Colonic mucosa (tissue), 4 donors: ENCODE results near the gene PCDH20. TPM values are rescaled to one million over a fixed set of nuclear protein-coding genes. Genes with fewer than 3 reads are reported as not detected.

Experiments used
- DNase-seq: peaks from one replicate; pipeline ENCODE4 v3.0.0-alpha.2; 2020
- H3K27ac ChIP-seq: fragments of 200-600 bp; one replicate; pipeline ENCODE4 v1.8.0; 2021
- H3K27me3 ChIP-seq: fragments of 200-600 bp; one replicate; pipeline ENCODE4 v1.8.0; 2021
- H3K36me3 ChIP-seq: fragments of 200-600 bp; one replicate; pipeline ENCODE4 v1.8.0; 2021
- H3K4me1 ChIP-seq: fragments of 200-600 bp; one replicate; pipeline ENCODE4 v1.8.0; 2021; ENCODE audit warnings: mild to moderate bottlenecking
- H3K4me3 ChIP-seq: fragments of 200-600 bp; one replicate; pipeline ENCODE4 v1.8.0; 2021
- H3K9ac ChIP-seq, 2 donors: one replicate each; pipeline ENCODE4 v1.7.0; 2013; ENCODE audit warnings: control low read depth in 2 of 2, low read depth in 2 of 2, low read length in 2 of 2
- H3K9me3 ChIP-seq: fragments of 200-600 bp; one replicate; pipeline ENCODE4 v1.8.0; 2021
- intact Hi-C: fragments of 100-400 bp; cut with DNase I; formaldehyde crosslinking; loops from one replicate; pipeline ENCODE4 v1.14.1; 2022
- total RNA-seq, 2 donors: library from RNA; stranded (reverse); fragmentation: NEBNext Ultra II Directional in 1 of 2; extraction: Animal tissue kit (Norgen Biotek cat#: 25700) in 1 of 2; gene quantifications; one replicate each; pipeline ENCODE4 v1.2.1, GENCODE V29; 2021
- TF ChIP-seq, protein P1 (sequence below): fragments of 200-600 bp; IDR thresholded peaks from one replicate; pipeline ENCODE4 v1.8.0; 2022; ENCODE audit warnings: antibody characterized with exemption, mild to moderate bottlenecking
- donor health status: healthy.
- donor health status: DM: no; HTN: no; CAD: no.
- donor health status: DM: no; HTN: no; CAD: no.

The PCDH20 gene
- total RNA-seq, 2 donors from 2014 or later = 7.8 to 8.6 TPM

DNA sequence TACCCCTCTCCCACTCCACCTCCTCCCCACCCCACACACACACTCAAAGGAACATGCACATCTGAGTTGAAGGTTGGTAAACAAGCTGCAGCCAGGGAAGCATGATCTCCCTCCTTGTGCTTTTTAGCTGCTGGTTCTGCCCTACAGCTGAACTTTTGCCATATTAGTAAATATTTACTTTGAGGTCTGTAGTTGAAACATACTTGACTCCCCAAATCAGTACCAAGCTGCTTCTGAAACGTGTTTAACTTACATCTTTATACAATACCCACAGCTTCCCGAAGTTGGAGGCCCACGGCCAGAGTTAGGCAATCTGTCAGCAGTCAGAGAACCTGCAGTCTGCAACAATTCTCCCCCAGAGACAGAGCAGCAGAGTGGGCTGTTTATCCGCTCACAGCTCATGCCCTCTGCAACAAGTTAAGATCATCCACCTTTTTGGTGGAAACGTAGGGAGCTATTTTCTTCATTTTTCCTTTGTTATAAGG lies 1.5 kb upstream of the PCDH20 start:
- no peaks in the 10 kb centered on the region for H3K27me3 ChIP-seq
- H3K27ac ChIP-seq = no peak overlapping the region
- TF ChIP-seq, protein P1, sequence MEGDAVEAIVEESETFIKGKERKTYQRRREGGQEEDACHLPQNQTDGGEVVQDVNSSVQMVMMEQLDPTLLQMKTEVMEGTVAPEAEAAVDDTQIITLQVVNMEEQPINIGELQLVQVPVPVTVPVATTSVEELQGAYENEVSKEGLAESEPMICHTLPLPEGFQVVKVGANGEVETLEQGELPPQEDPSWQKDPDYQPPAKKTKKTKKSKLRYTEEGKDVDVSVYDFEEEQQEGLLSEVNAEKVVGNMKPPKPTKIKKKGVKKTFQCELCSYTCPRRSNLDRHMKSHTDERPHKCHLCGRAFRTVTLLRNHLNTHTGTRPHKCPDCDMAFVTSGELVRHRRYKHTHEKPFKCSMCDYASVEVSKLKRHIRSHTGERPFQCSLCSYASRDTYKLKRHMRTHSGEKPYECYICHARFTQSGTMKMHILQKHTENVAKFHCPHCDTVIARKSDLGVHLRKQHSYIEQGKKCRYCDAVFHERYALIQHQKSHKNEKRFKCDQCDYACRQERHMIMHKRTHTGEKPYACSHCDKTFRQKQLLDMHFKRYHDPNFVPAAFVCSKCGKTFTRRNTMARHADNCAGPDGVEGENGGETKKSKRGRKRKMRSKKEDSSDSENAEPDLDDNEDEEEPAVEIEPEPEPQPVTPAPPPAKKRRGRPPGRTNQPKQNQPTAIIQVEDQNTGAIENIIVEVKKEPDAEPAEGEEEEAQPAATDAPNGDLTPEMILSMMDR = no peak
- H3K36me3 ChIP-seq = no peaks in the 10 kb centered on the region
- H3K4me1 ChIP-seq = no peaks in the 10 kb centered on the region
- no peak for DNase-seq
- no peak overlapping the region for H3K9ac ChIP-seq
- H3K9me3 ChIP-seq = no peaks in the 10 kb centered on the region
- intact Hi-C loops = no loop called here
- H3K4me3 ChIP-seq = no peak overlapping the region

DNA sequence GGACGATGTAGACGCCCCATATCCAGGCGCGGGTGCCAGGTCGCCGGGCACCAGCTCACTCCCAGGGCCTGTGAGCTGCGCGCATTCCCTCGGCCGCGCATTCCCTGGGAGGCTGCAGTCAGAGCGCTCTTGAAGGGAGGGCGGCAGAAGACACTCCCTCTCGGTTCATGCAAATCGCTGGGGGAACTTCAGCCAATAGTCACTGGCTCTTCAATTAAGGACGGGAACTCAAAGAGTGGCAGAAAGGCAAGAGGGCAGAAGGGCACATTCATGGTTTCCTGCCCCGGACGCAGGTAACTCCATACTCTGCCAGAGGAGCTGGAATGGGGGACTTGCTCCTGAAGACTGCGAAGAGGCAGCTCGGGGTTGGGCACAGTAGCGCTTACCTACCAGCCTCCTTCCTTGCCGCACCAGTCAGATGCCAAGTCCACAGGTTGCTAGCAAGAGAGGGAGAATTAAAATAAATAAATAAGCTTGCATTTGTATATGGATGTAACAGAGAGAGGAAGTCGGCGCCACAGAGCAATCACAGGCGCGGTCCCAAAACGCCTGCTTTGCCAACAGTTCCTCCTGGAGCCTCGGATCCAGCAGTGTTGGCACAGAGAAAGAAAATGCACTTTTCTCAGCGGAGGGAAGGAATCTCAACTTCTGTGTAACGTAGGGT lies 459 bp downstream of the PCDH20 start:
- peak overlapping the region; percentile 49 for H3K27ac ChIP-seq
- H3K4me3 ChIP-seq = peak overlapping the region; percentile 35
- no peaks in the 10 kb centered on the region for H3K4me1 ChIP-seq
- DNase-seq = peak; percentile 82
- intact Hi-C loops = no loop called here
- H3K36me3 ChIP-seq = no peaks in the 10 kb centered on the region
- TF ChIP-seq, protein P1 = no peak
- no peaks in the 10 kb centered on the region for H3K27me3 ChIP-seq
- no peaks in the 10 kb centered on the region for H3K9me3 ChIP-seq
- H3K9ac ChIP-seq = peak overlapping the region in 1 of 2 donors; percentile 37

DNA sequence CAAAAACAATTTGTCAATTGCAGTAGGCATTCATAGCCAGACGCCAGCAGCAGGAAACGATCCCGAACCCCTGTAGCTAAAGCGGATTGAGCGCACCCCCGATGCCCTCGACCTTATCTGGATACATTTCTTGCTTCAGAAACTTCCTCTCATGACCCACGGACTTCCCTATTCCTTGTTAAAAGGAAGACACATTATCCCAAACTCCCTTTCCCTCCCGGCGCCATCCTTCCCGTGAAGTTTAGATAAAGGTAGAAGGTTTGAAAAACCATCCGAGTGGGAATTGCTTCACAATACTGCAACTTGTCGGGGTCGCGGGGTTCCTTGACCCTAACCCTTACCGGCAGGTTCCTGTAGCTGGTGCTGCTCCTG lies 977 bp downstream of the PCDH20 start:
- TF ChIP-seq, protein P1 = no peak
- no peak for DNase-seq
- H3K9ac ChIP-seq = peak overlapping the region; percentile 28 to 37
- H3K27me3 ChIP-seq = no peaks in the 10 kb centered on the region
- peak overlapping the region; percentile 35 for H3K4me3 ChIP-seq
- H3K4me1 ChIP-seq = no peaks in the 10 kb centered on the region
- no peaks in the 10 kb centered on the region for H3K9me3 ChIP-seq
- intact Hi-C loops = loop anchor here (5.0 kb wide), 1 partner anchor 287 kb away; no protein-coding TSS in a partner anchor
- H3K36me3 ChIP-seq = no peaks in the 10 kb centered on the region
- peak overlapping the region; percentile 29 for H3K27ac ChIP-seq

DNA sequence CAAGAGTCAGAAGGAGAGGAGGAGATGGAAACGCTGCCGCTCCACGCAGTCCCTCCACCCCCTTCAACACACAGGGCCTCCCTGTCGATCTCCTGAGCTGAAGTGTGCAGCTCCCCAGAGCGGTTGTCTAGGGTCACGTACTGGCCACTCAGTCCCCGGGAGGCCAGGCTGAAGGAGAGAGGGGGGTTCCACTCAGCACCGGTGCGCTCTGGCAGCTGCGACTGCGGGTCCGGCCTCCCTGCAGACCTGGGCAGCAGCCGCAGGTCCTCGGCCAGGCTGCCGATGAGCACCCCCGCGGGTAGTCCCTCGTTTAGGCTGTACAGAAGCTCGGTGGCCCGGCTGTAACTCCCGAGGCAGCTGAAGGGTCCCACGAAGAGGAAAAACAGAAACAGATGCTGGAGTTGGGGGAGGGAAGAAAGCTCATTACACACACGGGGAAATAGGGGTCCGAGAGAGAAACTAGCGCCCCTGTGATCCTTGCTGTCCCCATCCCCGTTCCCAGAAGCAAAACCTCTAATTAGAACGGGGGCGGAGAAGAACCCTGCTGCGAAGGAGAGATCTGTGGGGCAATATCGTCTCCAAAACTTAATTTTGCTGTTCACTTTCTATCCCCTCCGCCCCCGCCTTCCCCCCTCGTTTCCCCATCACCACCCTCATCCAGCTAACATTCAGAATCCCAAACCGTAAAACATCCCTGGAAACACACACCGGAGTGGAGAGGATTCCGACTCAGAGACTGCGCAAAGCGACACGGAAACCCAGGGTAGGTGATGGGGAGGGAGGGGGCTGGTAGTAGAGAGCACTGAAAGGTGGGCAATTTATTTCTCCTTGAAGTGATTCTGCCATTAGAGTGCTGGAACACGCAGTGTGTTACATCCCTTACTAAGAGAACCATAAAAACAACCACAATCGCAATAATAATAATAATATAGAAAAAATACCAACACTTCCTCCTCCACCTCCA lies 1.8 kb downstream of the PCDH20 start:
- Histone ChIP-seq H3K9me3 (no peaks in the 10 kb centered on the region), H3K27me3 (no peaks in the 10 kb centered on the region), H3K9ac (peak overlapping the region in 1 of 2 donors; percentile 28), H3K4me1 (no peaks in the 10 kb centered on the region), H3K4me3 (peak overlapping the region; percentile 35), H3K27ac (no peak overlapping the region), H3K36me3 (no peaks in the 10 kb centered on the region)
- intact Hi-C loops = loop anchor here (5.0 kb wide), 1 partner anchor 287 kb away; no protein-coding TSS in a partner anchor
- TF ChIP-seq, protein P1 = no peak
- peak; percentile 19 for DNase-seq

DNA sequence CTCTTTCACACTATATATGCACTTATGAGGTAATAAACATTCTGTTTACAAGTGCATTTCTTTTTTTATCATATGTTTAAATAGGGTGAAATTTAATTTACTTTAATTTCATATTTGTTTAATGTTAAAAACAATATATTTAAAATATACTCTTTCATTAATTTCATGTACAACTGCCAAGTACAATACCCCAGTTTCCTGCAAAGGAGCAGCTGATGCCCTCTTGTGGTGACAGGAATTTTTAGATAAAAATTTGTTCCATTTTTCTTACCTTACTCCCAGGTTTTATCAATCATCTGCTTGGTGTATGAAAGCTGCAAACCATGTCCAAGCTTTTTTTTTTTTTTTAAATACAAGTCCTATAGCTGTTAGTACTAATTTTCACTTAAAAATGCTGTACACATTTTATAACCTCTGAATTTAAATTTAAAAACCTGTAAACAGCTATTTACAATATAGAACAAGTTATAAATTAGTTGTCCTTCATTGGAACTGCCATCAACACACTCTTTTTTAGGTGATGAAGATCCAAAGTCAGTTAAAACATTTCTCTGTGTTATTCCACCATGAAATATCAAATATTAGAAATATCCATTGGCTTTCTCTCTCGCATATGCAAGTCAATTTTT lies 4.9 kb downstream of the PCDH20 start:
- intact Hi-C loops = loop anchor here (5.0 kb wide), 1 partner anchor 283 kb away; no protein-coding TSS in a partner anchor
- DNase-seq = no peak
- Histone ChIP-seq H3K4me1 (no peaks in the 10 kb centered on the region), H3K4me3 (no peak overlapping the region), H3K9me3 (no peaks in the 10 kb centered on the region), H3K27ac (no peak overlapping the region), H3K27me3 (no peaks in the 10 kb centered on the region), H3K36me3 (no peaks in the 10 kb centered on the region), H3K9ac (no peak overlapping the region)
- TF ChIP-seq, protein P1 = peak; percentile 25
